ENCODE data around the gene RUFY4.

- TF ChIP-seq CTCF (IDR thresholded peaks at IDR 0.05 in 4 of 5, conservative IDR thresholded peaks at IDR 0.05 in 1 of 5) = no peak
- TF ChIP-seq POLR2A (IDR thresholded peaks at IDR 0.05) = no peak
Observed at GRCh38 chr2:218130822-218131221, 61.8 kb downstream of the RUFY4 start.
